ENCODE measurements around the gene GPNMB.
"Not testable (repeated sequence)": the region's sequence is repeated elsewhere in the genome, so short reads cannot be mapped to it uniquely, and the experiment has no call there.

GPNMB gene

GRCh38 chr7:23222439-23223030 is 24.0 kb upstream of the GPNMB start:
- Histone ChIP-seq H3K9me3 (ENCODE audit: control insufficient read depth, insufficient read depth, low read length) (no peaks in the 10 kb centered on the region), H3K79me2 (ENCODE audit: control insufficient read depth, low read length) (no peaks in the 10 kb centered on the region), H3K27ac (ENCODE audit: low read depth, low read length) (no peak overlapping the region), H3K36me3 (ENCODE audit: control insufficient read depth, low read length) (no peaks in the 10 kb centered on the region), H3K4me2 (ENCODE audit: low read length) (no peak overlapping the region), H3K9me2 (replicated peaks; ENCODE audit: control insufficient read depth, low read length) (no peaks in the 10 kb centered on the region), H3K27me3 (ENCODE audit: control insufficient read depth, low read length) (peaks cover 44% of the 10 kb centered on the region), H3K4me1 (ENCODE audit: control insufficient read depth, low read length) (no peaks in the 10 kb centered on the region), H4K20me1 (ENCODE audit: control insufficient read depth, insufficient read depth, low read depth, low read length) (no peaks in the 10 kb centered on the region), H3F3A (ENCODE audit: control insufficient read depth, insufficient read depth) (no peaks in the 10 kb centered on the region), H3K4me3 (ENCODE audit: low read length) (no peak overlapping the region)
- TF ChIP-seq CTCF (IDR thresholded peaks at IDR 0.05; ENCODE audit: low read depth, low read length, poor library complexity, severe bottlenecking) (no peak), EZH2phosphoT487 (IDR thresholded peaks at IDR 0.05; ENCODE audit: borderline replicate concordance, low read length) (no peak)

GRCh38 chr7:23224364-23224763 is 22.2 kb upstream of the GPNMB start:
- H3F3A ChIP-seq (ENCODE audit: control insufficient read depth, insufficient read depth); H3K9me3 ChIP-seq (ENCODE audit: control insufficient read depth, insufficient read depth, low read length); H3K9me2 ChIP-seq (replicated peaks; ENCODE audit: control insufficient read depth, low read length); H3K4me1 ChIP-seq (ENCODE audit: control insufficient read depth, low read length); H3K4me3 ChIP-seq (ENCODE audit: low read length); H3K27ac ChIP-seq (ENCODE audit: low read depth, low read length); H3K36me3 ChIP-seq (ENCODE audit: control insufficient read depth, low read length); H3K79me2 ChIP-seq (ENCODE audit: control insufficient read depth, low read length); H4K20me1 ChIP-seq (ENCODE audit: control insufficient read depth, insufficient read depth, low read depth, low read length); H3K4me2 ChIP-seq (ENCODE audit: low read length): not testable (repeated sequence)
- peaks cover 34% of the 10 kb centered on the region for H3K27me3 ChIP-seq (ENCODE audit: control insufficient read depth, low read length)

GRCh38 chr7:23226844-23227450 is 19.6 kb upstream of the GPNMB start:
- Histone ChIP-seq H3K79me2 (ENCODE audit: control insufficient read depth, low read length) (no peaks in the 10 kb centered on the region), H3K4me3 (ENCODE audit: low read length) (no peak overlapping the region), H3K9me2 (replicated peaks; ENCODE audit: control insufficient read depth, low read length) (no peaks in the 10 kb centered on the region), H3K36me3 (ENCODE audit: control insufficient read depth, low read length) (no peaks in the 10 kb centered on the region), H4K20me1 (ENCODE audit: control insufficient read depth, insufficient read depth, low read depth, low read length) (no peaks in the 10 kb centered on the region), H3K27me3 (ENCODE audit: control insufficient read depth, low read length) (peaks cover 16% of the 10 kb centered on the region), H3K27ac (ENCODE audit: low read depth, low read length) (no peak overlapping the region), H3F3A (ENCODE audit: control insufficient read depth, insufficient read depth) (no peaks in the 10 kb centered on the region), H3K4me2 (ENCODE audit: low read length) (no peak overlapping the region), H3K9me3 (ENCODE audit: control insufficient read depth, insufficient read depth, low read length) (no peaks in the 10 kb centered on the region), H3K4me1 (ENCODE audit: control insufficient read depth, low read length) (no peaks in the 10 kb centered on the region)
- TF ChIP-seq CTCF (IDR thresholded peaks at IDR 0.05; ENCODE audit: low read depth, low read length, poor library complexity, severe bottlenecking) (no peak), EZH2phosphoT487 (IDR thresholded peaks at IDR 0.05; ENCODE audit: borderline replicate concordance, low read length) (no peak)

- no peak overlapping the region for H3K4me2 ChIP-seq (ENCODE audit: low read length)
- no peaks in the 10 kb centered on the region for H3K36me3 ChIP-seq (ENCODE audit: control insufficient read depth, low read length)
- no peak overlapping the region for H3K4me3 ChIP-seq (ENCODE audit: low read length)
- H3K79me2 ChIP-seq (ENCODE audit: control insufficient read depth, low read length), result no peaks in the 10 kb centered on the region
- H3K4me1 ChIP-seq (ENCODE audit: control insufficient read depth, low read length), result no peaks in the 10 kb centered on the region
- H3K27ac ChIP-seq (ENCODE audit: low read depth, low read length), result no peak overlapping the region
- H3K9me2 ChIP-seq (replicated peaks; ENCODE audit: control insufficient read depth, low read length), result no peaks in the 10 kb centered on the region
- no peak for TF ChIP-seq CTCF (IDR thresholded peaks at IDR 0.05; ENCODE audit: low read depth, low read length, poor library complexity, severe bottlenecking)
- no peak for TF ChIP-seq EZH2phosphoT487 (IDR thresholded peaks at IDR 0.05; ENCODE audit: borderline replicate concordance, low read length)
- peaks cover 9% of the 10 kb centered on the region for H3K27me3 ChIP-seq (ENCODE audit: control insufficient read depth, low read length)
- no peaks in the 10 kb centered on the region for H3F3A ChIP-seq (ENCODE audit: control insufficient read depth, insufficient read depth)
- H4K20me1 ChIP-seq (ENCODE audit: control insufficient read depth, insufficient read depth, low read depth, low read length), result no peaks in the 10 kb centered on the region
- no peaks in the 10 kb centered on the region for H3K9me3 ChIP-seq (ENCODE audit: control insufficient read depth, insufficient read depth, low read length)
Measured at GRCh38 chr7:23228412-23228811, 18.2 kb upstream of the GPNMB start.

Data from DOHH2 (cell line).